Stimulated activated CD8-positive, alpha-beta memory T cell treated with anti-CD3 and anti-CD28 coated beads, Interleukin-12 subunit alpha, Interleukin-12 subunit beta, amount 100 ng/mL, for 1 hour (primary cell): ENCODE results near the gene SLC22A23.

Source experiments
- DNase-seq: peaks from one replicate; pipeline ENCODE4 v3.0.0-alpha.2; 2020; ENCODE audit warnings: low read depth

The SLC22A23 gene

GRCh38 chr6:3351829-3352524 is 104.9 kb downstream of the SLC22A23 start:
- no peak for DNase-seq

GRCh38 chr6:3351105-3351676 is 105.7 kb downstream of the SLC22A23 start:
- DNase-seq: no peak

- DNase-seq: no peak
These were observed 106.5 kb downstream of the SLC22A23 start for GRCh38 chr6:3350252-3350796.

GRCh38 chr6:3349388-3350251 is 107.2 kb downstream of the SLC22A23 start:
- no peak for DNase-seq

- DNase-seq: no peak
These were observed 108.0 kb downstream of the SLC22A23 start for GRCh38 chr6:3348821-3349220.

- no peak for DNase-seq
These were observed 109.0 kb downstream of the SLC22A23 start for GRCh38 chr6:3347826-3348225.

- no peak for DNase-seq
These were observed 109.6 kb downstream of the SLC22A23 start for GRCh38 chr6:3347247-3347646.

GRCh38 chr6:3346476-3346875 is 110.4 kb downstream of the SLC22A23 start:
- DNase-seq: no peak

GRCh38 chr6:3345836-3346235 is 111.0 kb downstream of the SLC22A23 start:
- DNase-seq: no peak

- DNase-seq: no peak
These were observed 113.6 kb downstream of the SLC22A23 start for GRCh38 chr6:3343089-3343883.

- DNase-seq: no peak
These were observed 115.4 kb downstream of the SLC22A23 start for GRCh38 chr6:3341467-3341866.

- DNase-seq: no peak
These were observed 116.0 kb downstream of the SLC22A23 start for GRCh38 chr6:3340894-3341293.

- no peak for DNase-seq
These were observed 116.5 kb downstream of the SLC22A23 start for GRCh38 chr6:3340358-3340802.

- no peak for DNase-seq
These were observed 117.0 kb downstream of the SLC22A23 start for GRCh38 chr6:3339811-3340210.

- no peak for DNase-seq
These were observed 119.1 kb downstream of the SLC22A23 start for GRCh38 chr6:3337521-3338350.

- no peak for DNase-seq
These were observed 119.9 kb downstream of the SLC22A23 start for GRCh38 chr6:3336859-3337515.

- DNase-seq: no peak
These were observed 120.6 kb downstream of the SLC22A23 start for GRCh38 chr6:3336066-3336786.

- no peak for DNase-seq
These were observed 121.7 kb downstream of the SLC22A23 start for GRCh38 chr6:3335169-3335568.

GRCh38 chr6:3334555-3334954 is 122.3 kb downstream of the SLC22A23 start:
- DNase-seq: no peak

- DNase-seq: no peak
These were observed 123.6 kb downstream of the SLC22A23 start for GRCh38 chr6:3333263-3333662.
